Gastroesophageal sphincter (tissue), 4 donors: ENCODE data around the gene PPP1R14C. TPM values are rescaled to one million over a fixed set of nuclear protein-coding genes. Genes with fewer than 3 reads are reported as not detected.

Source experiments
- ATAC-seq: fragments of 150-250 bp; one replicate; pipeline ENCODE4 v1.9.1; 2016; ENCODE audit warnings: mild to moderate bottlenecking, moderate library complexity
- H3K27ac ChIP-seq, 4 donors: fragments of 200-600 bp; sonication (generic) in 3 of 4; 1 replicate in 3 of 4; 2 replicates in 1 of 4; pipeline ENCODE4 v1.5.1; 2016 to 2019
- H3K27me3 ChIP-seq: fragments of 200-600 bp; sonication (generic); one replicate; pipeline ENCODE4 v1.5.1; 2019
- H3K36me3 ChIP-seq, 2 donors: fragments of 200-600 bp; sonication (generic); one replicate each; pipeline ENCODE4 v1.5.1; 2019; ENCODE audit warnings: control low read depth in 1 of 2
- H3K4me1 ChIP-seq, 3 donors: fragments of 200-600 bp; sonication (generic); 1 replicate in 2 of 3; 2 replicates in 1 of 3; pipeline ENCODE4 v1.5.1; 2016 to 2019; ENCODE audit warnings: control low read depth in 2 of 3
- H3K4me3 ChIP-seq, 2 donors: fragments of 200-600 bp; sonication (generic); one replicate each; pipeline ENCODE4 v1.5.1; 2019; ENCODE audit warnings: mild to moderate bottlenecking in 1 of 2, moderate library complexity in 1 of 2
- H3K9me3 ChIP-seq, 3 donors: fragments of 200-600 bp; sonication (generic); one replicate each; pipeline ENCODE4 v1.5.1; 2017 to 2019; ENCODE audit warnings: control low read depth in 2 of 3
- CTCF ChIP-seq, 4 experiments: fragments of 200-600 bp in 2 of 4; fragments of 450-650 bp in 2 of 4; sonication (generic) in 1 of 4; IDR thresholded peaks; one replicate each; pipeline ENCODE4 v1.5.1; 2017 to 2019; ENCODE audit warnings: antibody characterized with exemption in 4 of 4, mild to moderate bottlenecking in 2 of 4, moderate library complexity in 2 of 4
- EP300 ChIP-seq: sonication (generic); formaldehyde crosslinking; IDR thresholded peaks from one replicate; pipeline ENCODE4 v1.6.1; 2017; ENCODE audit warnings: antibody characterized with exemption, mild to moderate bottlenecking
- POLR2A ChIP-seq, 2 donors: fragments of 450-650 bp; IDR thresholded peaks; one replicate each; pipeline ENCODE4 v1.6.1; 2017; ENCODE audit warnings: antibody characterized with exemption in 2 of 2, mild to moderate bottlenecking in 2 of 2, moderate library complexity in 1 of 2
- POLR2AphosphoS5 ChIP-seq: sonication (generic); formaldehyde crosslinking; IDR thresholded peaks from one replicate; pipeline ENCODE4 v1.6.1; 2017; ENCODE audit warnings: antibody characterized with exemption
- WGBS, 2 donors: methylation state at CpG; one replicate each; pipeline ENCODE4 v1.1.5; 2018; ENCODE audit warnings: low coverage in 1 of 2; 5-methylcytosine and 5-hydroxymethylcytosine counted together
- total RNA-seq, 4 donors: library from RNA; depleted of rRNA; stranded (reverse); fragments of >200 nt; gene quantifications; one replicate each; pipeline ENCODE4 v1.1.0, GENCODE V29; 2016

Gene PPP1R14C
- total RNA-seq, 4 donors from 2014 or later = 0.12 to 1.5 TPM; not detected in 2

- no peaks in the 10 kb centered on the region for H3K9me3 ChIP-seq
- peaks cover 6% of the 10 kb centered on the region for H3K27me3 ChIP-seq
- 91 to 98% methylated on average over 8 to 11 of the region's 11 CpGs for WGBS, 2 donors
- no peak for TF ChIP-seq POLR2A (IDR thresholded peaks at IDR 0.05)
- no peak for TF ChIP-seq EP300
- no peaks in the 10 kb centered on the region for H3K4me1 ChIP-seq
- H3K36me3 ChIP-seq = no peaks in the 10 kb centered on the region
- no peak overlapping the region for H3K27ac ChIP-seq
- no peak for ATAC-seq
- H3K4me3 ChIP-seq = no peak overlapping the region
These were observed 42.9 kb upstream of the PPP1R14C start for GRCh38 chr6:150099953-150100352.

- H3K4me3 ChIP-seq = no peak overlapping the region
- no peak for TF ChIP-seq EP300
- no peak for TF ChIP-seq POLR2A (IDR thresholded peaks at IDR 0.05)
- TF ChIP-seq CTCF (IDR thresholded peaks at IDR 0.05) = no peak
- TF ChIP-seq POLR2AphosphoS5 = no peak
- WGBS, 2 donors = 96% methylated on average over 13 of the region's 19 CpGs; no CpG with 5 or more reads in 1 of the 2 donors
- H3K4me1 ChIP-seq = no peaks in the 10 kb centered on the region
- H3K27me3 ChIP-seq = peaks cover 6% of the 10 kb centered on the region
- H3K9me3 ChIP-seq = no peaks in the 10 kb centered on the region
- ATAC-seq = no peak
- H3K27ac ChIP-seq = no peak overlapping the region
- no peaks in the 10 kb centered on the region for H3K36me3 ChIP-seq
These were observed 42.1 kb upstream of the PPP1R14C start for GRCh38 chr6:150100745-150101144.

- no peaks in the 10 kb centered on the region for H3K27me3 ChIP-seq
- TF ChIP-seq EP300 = no peak
- TF ChIP-seq POLR2AphosphoS5 = no peak
- TF ChIP-seq POLR2A (IDR thresholded peaks at IDR 0.05) = no peak
- no peak for TF ChIP-seq CTCF (IDR thresholded peaks at IDR 0.05)
- ATAC-seq = no peak
- H3K9me3 ChIP-seq = no peaks in the 10 kb centered on the region
- no peaks in the 10 kb centered on the region for H3K4me1 ChIP-seq
- no peak overlapping the region for H3K27ac ChIP-seq
- H3K36me3 ChIP-seq = no peaks in the 10 kb centered on the region
- H3K4me3 ChIP-seq = no peak overlapping the region
- WGBS, 2 donors = 89 to 98% methylated on average over 4 of the region's 4 CpGs
These were observed 40.0 kb upstream of the PPP1R14C start for GRCh38 chr6:150102750-150103270.

- Histone ChIP-seq H3K4me1 (no peaks in the 10 kb centered on the region), H3K9me3 (peaks cover 0 to 4% (median 0%) of the 10 kb centered on the region in 3 donors), H3K4me3 (no peak overlapping the region), H3K36me3 (no peaks in the 10 kb centered on the region), H3K27me3 (no peaks in the 10 kb centered on the region), H3K27ac (no peak overlapping the region)
- ATAC-seq = no peak
- WGBS, 2 donors = 87 to 96% methylated on average over 4 to 5 of the region's 6 CpGs
- TF ChIP-seq POLR2AphosphoS5 (no peak), CTCF (IDR thresholded peaks at IDR 0.05) (no peak), POLR2A (IDR thresholded peaks at IDR 0.05) (no peak), EP300 (no peak)
These were observed 30.6 kb upstream of the PPP1R14C start for GRCh38 chr6:150112233-150112632.

GRCh38 chr6:150115769-150116168 lies 27.1 kb upstream of the PPP1R14C start:
- H3K4me1 ChIP-seq = no peaks in the 10 kb centered on the region
- no peak overlapping the region for H3K27ac ChIP-seq

More at GRCh38 chr6:150115769-150116168, 27.1 kb upstream of the PPP1R14C start:
- ATAC-seq = no peak
- Histone ChIP-seq H3K9me3 (peaks cover 0 to 4% (median 0%) of the 10 kb centered on the region in 3 donors), H3K4me3 (no peak overlapping the region), H3K27me3 (no peaks in the 10 kb centered on the region), H3K36me3 (no peaks in the 10 kb centered on the region)
- WGBS, 2 donors = 94 to 100% methylated on average over 1 to 3 of the region's 25 CpGs
- TF ChIP-seq CTCF (IDR thresholded peaks at IDR 0.05) = no peak
- no peak for TF ChIP-seq EP300
- no peak for TF ChIP-seq POLR2A (IDR thresholded peaks at IDR 0.05)
- TF ChIP-seq POLR2AphosphoS5 = no peak
